Kidney (tissue), 14 donors: Measurements from ENCODE around the gene FBXW2. TPM values are rescaled to one million over a fixed set of nuclear protein-coding genes. Genes with fewer than 3 reads are reported as not detected.

ENCODE experiments used
- DNase-seq, 5 donors: peaks; one replicate each; pipeline ENCODE4 v3.0.0-alpha.2; 2013 to 2020
- FAIRE-seq: peaks from 2 replicates; lab custom pipeline; 2012; peaks lifted over from hg19 to GRCh38; lab: Jason Lieb, UNC
- H3K27ac ChIP-seq, 2 donors: one replicate each; pipeline ENCODE4 v1.7.0; 2013; ENCODE audit warnings: low read depth in 2 of 2, low read length in 2 of 2, inconsistent platforms in 1 of 2
- H3K27me3 ChIP-seq: one replicate; pipeline ENCODE4 v1.7.1; 2013; ENCODE audit warnings: low read length, inconsistent platforms; ENCODE audit not compliant: control insufficient read depth, insufficient read depth
- H3K36me3 ChIP-seq, 3 donors: one replicate each; pipeline versions ENCODE4 v1.7.0 to v1.7.1; 2013; ENCODE audit warnings: low read length in 3 of 3, control low read depth in 1 of 3, inconsistent platforms in 1 of 3; ENCODE audit not compliant: insufficient read depth in 3 of 3, control insufficient read depth in 2 of 3
- H3K4me1 ChIP-seq, 3 donors: one replicate each; pipeline versions ENCODE4 v1.7.0 to v1.7.1; 2013; ENCODE audit warnings: low read length in 3 of 3, inconsistent platforms in 1 of 3, low read depth in 1 of 3; ENCODE audit not compliant: control insufficient read depth in 2 of 3, insufficient read depth in 2 of 3
- H3K4me3 ChIP-seq, 3 donors: one replicate each; pipeline versions ENCODE4 v1.7.0 to v1.8.1; 2013; ENCODE audit warnings: low read length in 3 of 3, control low read depth in 1 of 3, inconsistent platforms in 1 of 3
- H3K9ac ChIP-seq, 3 donors: one replicate each; pipeline versions ENCODE4 v1.7.0 to v1.7.1; 2013; ENCODE audit warnings: low read length in 3 of 3, control low read depth in 1 of 3, inconsistent platforms in 1 of 3
- H3K9me3 ChIP-seq, 3 donors: one replicate each; pipeline versions ENCODE4 v1.7.0 to v1.7.1; 2013; ENCODE audit warnings: low read length in 3 of 3, control low read depth in 1 of 3, inconsistent platforms in 1 of 3; ENCODE audit not compliant: control insufficient read depth in 2 of 3, insufficient read depth in 1 of 3
- CTCF ChIP-seq: IDR thresholded peaks from 3 replicates; pipeline ENCODE4 v1.5.1; 2012; ENCODE audit warnings: mild to moderate bottlenecking, moderate library complexity, borderline replicate concordance; ENCODE audit not compliant: insufficient read depth; ENCODE audit errors: extremely low read depth
- intact Hi-C: fragments of 100-400 bp; cut with DNase I; formaldehyde crosslinking; loops from one replicate; pipeline ENCODE4 v1.11.1; 2022
- polyA plus RNA-seq: library from polyadenylated mRNA; stranded (reverse); fragments of 350-450 nt; fragmentation: Illumina TruSeq; extraction: RNeasy Lipid Tissue Mini Kit (QIAGEN cat#74804); gene quantifications from one replicate; pipeline ENCODE4 v1.2.3, GENCODE V29; 2014; ENCODE audit warnings: low read depth, low replicate concordance; ENCODE audit not compliant: insufficient read depth
- total RNA-seq: library from RNA; stranded (reverse); fragmentation: NEBNext Ultra II Directional; extraction: Animal tissue kit (Norgen Biotek cat#: 25700); gene quantifications from one replicate; pipeline ENCODE4 v1.2.1, GENCODE V29; 2021
- donor health status: control.
- donor health status: control.
- donor health status: control.
- donor health status: control.
- donor health status: control.
- donor health status: DM: yes; HTN: yes; CAD: no.
- donor health status: Normal renal cell carcinoma (clear cell type).

The FBXW2 gene
- total and polyA plus RNA-seq, 2 donors from 2014 or later = 13.8 to 67.8 TPM

- Histone ChIP-seq H3K4me1 (no peaks in the 10 kb centered on the region), H3K27me3 (no peaks in the 10 kb centered on the region), H3K27ac (no peak overlapping the region), H3K4me3 (no peak overlapping the region), H3K9me3 (no peaks in the 10 kb centered on the region), H3K36me3 (peaks cover 4 to 35% (median 17%) of the 10 kb centered on the region in 3 donors), H3K9ac (no peak overlapping the region)
- intact Hi-C loops = no loop called here
- no peak for TF ChIP-seq CTCF
- no peak for DNase-seq
- FAIRE-seq = no peak
Observed at GRCh38 chr9:120764476-120764875, 28.7 kb downstream of the FBXW2 start.

GRCh38 chr9:120761006-120761405 is 32.2 kb downstream of the FBXW2 start:
- FAIRE-seq (no peak), DNase-seq (no peak)
- Histone ChIP-seq H3K27ac (no peak overlapping the region), H3K27me3 (no peaks in the 10 kb centered on the region), H3K4me3 (no peak overlapping the region), H3K4me1 (peaks cover 0 to 4% (median 0%) of the 10 kb centered on the region in 3 donors), H3K36me3 (peaks cover 2 to 22% (median 14%) of the 10 kb centered on the region in 3 donors), H3K9me3 (no peaks in the 10 kb centered on the region), H3K9ac (no peak overlapping the region)
- intact Hi-C loops = no loop called here
- TF ChIP-seq CTCF = no peak

GRCh38 chr9:120759755-120760400 is 33.3 kb downstream of the FBXW2 start:
- no peak for FAIRE-seq
- Histone ChIP-seq H3K4me1 (peaks cover 0 to 4% (median 0%) of the 10 kb centered on the region in 3 donors), H3K27ac (no peak overlapping the region), H3K9ac (no peak overlapping the region), H3K27me3 (no peaks in the 10 kb centered on the region), H3K36me3 (peaks cover 2 to 22% (median 14%) of the 10 kb centered on the region in 3 donors), H3K4me3 (no peak overlapping the region), H3K9me3 (no peaks in the 10 kb centered on the region)
- intact Hi-C loops = no loop called here
- TF ChIP-seq CTCF = no peak
- DNase-seq = no peak
